ENCODE measurements around the gene AMMECR1.

DNA sequence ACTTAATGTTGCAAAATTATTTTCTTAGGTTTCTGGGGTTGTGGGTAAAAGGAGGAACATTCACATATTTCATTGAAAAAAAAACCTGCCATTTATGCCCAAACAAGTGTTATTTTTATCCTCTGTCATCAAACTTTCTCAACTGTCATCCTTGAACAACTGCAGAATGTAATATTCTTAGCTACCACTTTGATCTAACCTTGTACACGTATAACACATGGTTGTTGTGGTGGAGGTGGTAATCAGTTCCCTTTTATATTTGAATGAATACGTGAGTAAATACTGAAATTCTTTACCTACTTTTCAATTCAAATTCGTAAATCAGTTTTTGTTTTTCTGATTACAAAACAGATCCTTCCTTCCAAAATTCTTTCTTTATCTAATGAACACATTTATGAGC lies 3.8 kb upstream of the AMMECR1 start:
- TF ChIP-seq CTCF (IDR thresholded peaks at IDR 0.05; ENCODE audit: borderline replicate concordance, extremely low read depth, low read length, poor library complexity, severe bottlenecking) = no peak
- TF ChIP-seq EZH2 (IDR thresholded peaks at IDR 0.05; ENCODE audit: borderline replicate concordance, low read depth, low read length, severe bottlenecking) = no peak
